K562 (cell line): ENCODE data around the gene PEBP1. TPM values are rescaled to one million over a fixed set of nuclear protein-coding genes. Genes with fewer than 3 reads are reported as not detected.

Experiments used
- ADNP ChIP-seq: fragments of 200-800 bp; sonication (Bioruptor generic); IDR thresholded peaks from 2 replicates; pipeline ENCODE4 v1.6.1; 2016; ENCODE audit warnings: missing genetic modification characterization, missing compliant biosample characterization
- AFF4 ChIP-seq: sonication (generic); formaldehyde crosslinking; IDR thresholded peaks from 2 replicates; pipeline ENCODE4 v1.8.0; 2023; ENCODE audit warnings: mild to moderate bottlenecking, missing genetic modification reagents
- BRD4 ChIP-seq: fragments of 200-600 bp; sonication (generic); IDR thresholded peaks from 2 replicates; pipeline ENCODE4 v1.6.1; 2017; ENCODE audit warnings: inconsistent platforms
- CEBPB ChIP-seq: fragments of 450-650 bp; IDR thresholded peaks from 2 replicates; pipeline ENCODE4 v1.6.1; 2016; ENCODE audit warnings: missing genetic modification characterization, missing compliant biosample characterization
- CHAMP1 ChIP-seq: fragments of 450-650 bp; IDR thresholded peaks from 2 replicates; pipeline ENCODE4 v1.6.1; 2016; ENCODE audit warnings: mild to moderate bottlenecking
- CREB1 ChIP-seq, 2 experiments: sonication (generic) in 1 of 2; formaldehyde crosslinking in 1 of 2; IDR thresholded peaks; 2 replicates each; pipeline versions ENCODE4 v1.6.1 to v1.8.0; 2012 to 2022; ENCODE audit warnings: inconsistent platforms in 1 of 2, mild to moderate bottlenecking in 1 of 2, missing genetic modification reagents in 1 of 2, moderate library complexity in 1 of 2
- HOXB6 ChIP-seq: fragments of 250-450 bp; sonication (Bioruptor Pico); IDR thresholded peaks from 2 replicates; pipeline ENCODE4 v1.5.1; 2022; ENCODE audit warnings: mild to moderate bottlenecking, borderline replicate concordance
- NEUROD1 ChIP-seq: fragments of 150-350 bp; IDR thresholded peaks from 2 replicates; pipeline ENCODE4 v1.6.1; 2014; ENCODE audit warnings: borderline replicate concordance, low read length, low read depth; ENCODE audit not compliant: partially characterized antibody
- NR1H2 ChIP-seq: sonication (generic); formaldehyde crosslinking; IDR thresholded peaks from 2 replicates; pipeline ENCODE4 v1.4.0; 2020; ENCODE audit warnings: mild to moderate bottlenecking, missing genetic modification reagents
- POLR3G ChIP-seq: IDR thresholded peaks from 2 replicates; pipeline ENCODE4 v1.6.1; 2011; ENCODE audit not compliant: insufficient read length, insufficient replicate concordance; ENCODE audit errors: extremely low read depth
- RAD21 ChIP-seq, 2 experiments: fragments of 250-450 bp in 1 of 2; fragments of 450-650 bp in 1 of 2; sonication (Bioruptor Pico) in 1 of 2; formaldehyde crosslinking in 1 of 2; IDR thresholded peaks in 1 of 2; conservative IDR thresholded peaks in 1 of 2; 2 replicates each; pipeline versions ENCODE4 v1.4.0 to v1.8.0; 2020 to 2022; ENCODE audit warnings: mild to moderate bottlenecking in 2 of 2, moderate library complexity in 1 of 2
- TCF7L2 ChIP-seq: fragments of 150-350 bp; IDR thresholded peaks from 2 replicates; pipeline ENCODE4 v1.6.1; 2016; ENCODE audit warnings: low read depth, mild to moderate bottlenecking, low read length, moderate library complexity
- ZBED1 ChIP-seq: IDR thresholded peaks from 2 replicates; pipeline ENCODE4 v1.6.1; 2014
- ZBTB1 ChIP-seq: sonication (generic); formaldehyde crosslinking; IDR thresholded peaks from 2 replicates; pipeline ENCODE4 v1.8.1; 2023; ENCODE audit warnings: missing genetic modification reagents, low read depth, mild to moderate bottlenecking, borderline replicate concordance
- ZNF197 ChIP-seq: fragments of 200-800 bp; sonication (Bioruptor generic); IDR thresholded peaks from 2 replicates; pipeline ENCODE4 v1.6.1; 2016; ENCODE audit warnings: low read depth, missing genetic modification characterization, missing compliant biosample characterization
- ZNF592 ChIP-seq: fragments of 450-650 bp; IDR thresholded peaks from 2 replicates; pipeline ENCODE4 v1.6.1; 2017; ENCODE audit warnings: antibody characterized with exemption, mild to moderate bottlenecking
- ZNF785 ChIP-seq: fragments of 250-450 bp; sonication (Bioruptor Pico); IDR thresholded peaks from 2 replicates; pipeline ENCODE4 v1.4.0; 2020; ENCODE audit warnings: mild to moderate bottlenecking
- polyA plus RNA-seq, 8 experiments: library from polyadenylated mRNA; depleted of rRNA in 4 of 8; stranded (reverse) in 5 of 8; unstranded in 3 of 8; fragments of >200 nt; fragmentation: Nextera tagmentation in 2 of 8; fragmentation: Illumina TruSeq in 1 of 8; extraction: Ambion mirVana in 2 of 8; extraction: Trizol in 1 of 8; gene quantifications; 2 replicates each; pipeline versions ENCODE4 v1.2.1 to v1.2.3, GENCODE V29; 2011 to 2014; ENCODE audit warnings: inconsistent platforms in 1 of 8, missing spikeins in 1 of 8
- total RNA-seq, 7 experiments: library from RNA; depleted of rRNA in 6 of 7; stranded (reverse); fragments of >200 nt in 6 of 7; fragmentation: Illumina TruSeq in 2 of 7; extraction: Trizol in 2 of 7; gene quantifications; 2 replicates each; pipeline versions ENCODE4 v1.2.1 to v1.2.3, GENCODE V29; 2011 to 2021; ENCODE audit warnings: low replicate concordance in 1 of 7

Gene PEBP1
- total and polyA plus RNA-seq, 9 of the 15 experiments (the other 6 are each of a cell fraction or from before 2014, with no cell fraction given): 77.3 to 207 (median 153) TPM

GRCh38 chr12:118103601-118104382 lies 32.1 kb upstream of the PEBP1 start, which contains the start of gene VSIG10 (continued):
- TF ChIP-seq AFF4 (CRISPR knock-in tag) (no peak), ZNF197 (CRISPR knock-in tag) (no peak), NR1H2 (CRISPR knock-in tag) (no peak), CEBPB (tag) (no peak), ZNF592 (no peak), ZBTB1 (CRISPR knock-in tag) (no peak), CHAMP1 (no peak), POLR3G (no peak), RAD21 (CRISPR knock-in tag; conservative IDR thresholded peaks at IDR 0.05 in 1 of 2, IDR thresholded peaks at IDR 0.05 in 1 of 2) (no peak), NEUROD1 (no peak), ZBED1 (no peak), BRD4 (no peak), ADNP (tag) (no peak), CREB1 (IDR thresholded peaks at IDR 0.05) (no peak), CREB1 (CRISPR knock-in tag; IDR thresholded peaks at IDR 0.05) (no peak), ZNF785 (CRISPR knock-in tag) (no peak), HOXB6 (CRISPR knock-in tag) (no peak), TCF7L2 (no peak)
